SIG-M5 treated with dmso at 0.1 percent for 504 hours (cell line): ENCODE data around the gene VPS50.
A peak's percentile ranks its signal among the peaks of the same experiment; 100 is the strongest.
"Not testable (repeated sequence)": the region's sequence is repeated elsewhere in the genome, so short reads cannot be mapped to it uniquely, and the experiment has no call there.

Experiments
- DNase-seq: peaks from one replicate; lab custom pipeline; 2025; ENCODE audit not compliant: unreplicated experiment; lab: John Stamatoyannopoulos, UW

VPS50 gene

GRCh38 chr7:93326291-93326690, 94.1 kb downstream of the VPS50 start:
- DNase-seq: not testable (repeated sequence)

DNA sequence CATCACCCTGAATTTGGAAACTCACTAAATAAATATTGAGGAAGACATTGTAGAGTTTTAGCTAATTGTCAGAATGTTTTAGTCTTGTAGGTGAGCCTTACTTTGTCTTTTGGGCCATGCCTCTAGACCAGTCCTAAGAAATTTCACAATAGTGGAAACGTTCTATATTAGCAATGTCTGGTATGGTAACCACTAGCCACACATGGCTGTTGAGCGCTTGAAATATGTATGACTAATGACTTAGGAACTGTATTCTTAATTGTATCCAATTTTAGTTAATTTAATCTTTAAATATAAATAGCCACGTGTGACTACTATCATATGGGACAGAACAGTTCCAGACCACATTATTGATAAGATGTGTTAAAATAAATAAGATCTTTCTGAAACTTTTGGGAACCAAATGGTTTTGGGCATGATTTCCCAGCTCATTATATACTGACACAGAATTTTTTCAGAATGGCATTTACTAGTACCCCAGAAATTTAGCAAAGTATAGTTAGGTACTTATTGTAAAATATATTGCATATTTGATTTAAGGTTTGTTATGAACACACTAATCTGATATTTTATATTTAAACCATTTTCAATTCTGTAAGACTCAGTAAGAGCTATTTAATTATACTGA, 95.0 kb downstream of the VPS50 start:
- peak; percentile 22 for DNase-seq

GRCh38 chr7:93331706-93332105, 99.5 kb downstream of the VPS50 start:
- DNase-seq: no peak

- no peak for DNase-seq
Observed at GRCh38 chr7:93332172-93332571, 100.0 kb downstream of the VPS50 start.

GRCh38 chr7:93337052-93337451, 104.9 kb downstream of the VPS50 start:
- no peak for DNase-seq

DNA sequence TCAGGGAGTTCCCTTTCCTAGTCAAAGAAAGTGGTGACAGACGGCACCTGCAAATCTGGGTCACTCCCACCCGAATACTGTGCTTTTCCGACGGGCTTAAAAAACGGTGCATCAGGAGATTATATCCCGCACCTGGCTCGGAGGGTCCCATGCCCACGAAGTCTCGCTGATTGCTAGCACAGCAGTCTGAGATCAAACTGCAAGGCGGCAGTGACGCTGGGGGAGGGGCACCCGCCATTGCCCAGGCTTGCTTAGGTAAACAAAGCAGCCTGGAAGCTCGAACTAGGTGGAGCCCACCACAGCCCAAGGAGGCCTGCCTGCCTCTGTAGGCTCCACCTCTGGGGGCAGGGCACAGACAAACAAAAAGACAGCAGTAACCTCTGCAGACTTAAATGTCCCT, 110.0 kb downstream of the VPS50 start:
- not testable (repeated sequence) for DNase-seq

GRCh38 chr7:93350338-93350737, 118.2 kb downstream of the VPS50 start:
- DNase-seq: no peak

DNA sequence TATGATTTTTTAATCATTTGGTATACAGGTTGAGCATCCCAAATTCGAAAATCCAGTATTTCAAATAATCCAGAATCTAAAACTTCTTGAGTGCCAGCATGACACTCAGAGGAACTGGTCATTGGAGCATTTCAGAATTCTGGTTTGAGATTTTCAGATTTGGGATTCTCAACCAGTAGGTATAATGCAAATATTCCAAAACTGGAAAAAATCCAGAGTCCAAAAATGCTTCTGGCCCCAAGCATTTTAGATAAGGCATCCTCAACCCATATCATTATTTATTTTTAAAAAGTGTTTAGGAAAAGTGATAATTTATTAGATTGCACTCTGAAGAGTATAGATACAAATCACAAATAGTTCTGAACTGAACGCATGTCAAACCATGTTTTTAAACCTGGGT, 120.7 kb downstream of the VPS50 start:
- no peak for DNase-seq

- no peak for DNase-seq
Observed at GRCh38 chr7:93354815-93355214, 122.6 kb downstream of the VPS50 start.

GRCh38 chr7:93359520-93360198, 127.5 kb downstream of the VPS50 start:
- no peak for DNase-seq

- no peak for DNase-seq
Observed at GRCh38 chr7:93361853-93362252, 129.7 kb downstream of the VPS50 start.

DNA sequence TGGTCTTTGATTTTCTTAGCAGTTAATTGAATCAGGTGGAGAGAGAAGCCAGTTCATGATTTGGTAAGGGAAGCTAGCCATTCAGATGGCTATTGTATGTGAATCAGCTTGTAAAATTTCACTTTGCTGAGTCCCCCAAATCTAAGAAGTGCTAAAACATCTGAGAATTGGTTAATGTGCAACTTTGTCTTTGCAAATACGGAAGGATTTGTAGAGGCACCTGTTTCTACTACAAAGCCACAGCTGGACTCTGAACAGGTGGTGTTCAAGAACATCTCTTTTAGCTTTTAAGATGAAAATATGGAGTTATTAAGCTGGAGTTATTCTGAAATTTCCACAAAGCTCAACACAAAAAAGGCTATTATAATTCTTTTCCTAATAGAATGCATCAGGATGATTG, 132.6 kb downstream of the VPS50 start:
- no peak for DNase-seq

- no peak for DNase-seq
Observed at GRCh38 chr7:93365341-93365740, 133.2 kb downstream of the VPS50 start.

DNA sequence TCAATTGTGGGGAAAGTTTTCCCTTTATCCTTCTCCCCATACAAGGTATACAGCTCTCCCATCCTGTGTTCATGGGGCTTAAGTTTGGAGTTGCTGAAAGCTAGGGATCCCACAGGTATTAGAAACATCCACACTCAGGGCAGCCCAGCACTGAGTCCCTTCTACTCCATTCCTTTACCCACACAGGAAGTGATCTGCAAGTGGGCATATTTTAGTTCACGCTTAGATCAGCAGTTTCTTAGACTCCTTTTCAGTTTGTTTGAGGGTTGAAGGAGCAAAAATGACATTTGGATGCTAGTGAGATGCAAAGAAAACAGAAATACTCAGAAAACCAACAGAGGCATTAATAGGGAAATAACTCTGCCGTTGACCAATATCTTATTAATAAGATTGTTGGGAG, 134.7 kb downstream of the VPS50 start:
- DNase-seq: no peak

DNA sequence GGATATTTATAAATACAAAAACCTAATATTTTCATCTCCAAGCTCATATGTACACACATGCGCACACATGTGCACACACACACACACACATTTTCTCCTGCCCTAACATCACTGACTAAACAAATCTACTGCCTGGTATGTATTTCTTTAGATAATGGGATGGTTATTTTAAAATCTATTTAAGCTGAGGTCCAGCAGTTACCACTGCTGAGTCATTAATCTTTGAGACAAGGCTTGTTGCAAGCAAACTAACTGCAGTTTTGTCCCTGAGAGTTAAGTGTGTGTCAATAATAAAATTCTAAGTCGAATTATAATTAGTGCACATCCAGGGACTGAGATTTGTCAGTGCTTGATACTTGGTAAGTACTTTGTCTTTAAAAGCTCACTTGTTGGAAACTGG, 135.1 kb downstream of the VPS50 start:
- DNase-seq: no peak

DNA sequence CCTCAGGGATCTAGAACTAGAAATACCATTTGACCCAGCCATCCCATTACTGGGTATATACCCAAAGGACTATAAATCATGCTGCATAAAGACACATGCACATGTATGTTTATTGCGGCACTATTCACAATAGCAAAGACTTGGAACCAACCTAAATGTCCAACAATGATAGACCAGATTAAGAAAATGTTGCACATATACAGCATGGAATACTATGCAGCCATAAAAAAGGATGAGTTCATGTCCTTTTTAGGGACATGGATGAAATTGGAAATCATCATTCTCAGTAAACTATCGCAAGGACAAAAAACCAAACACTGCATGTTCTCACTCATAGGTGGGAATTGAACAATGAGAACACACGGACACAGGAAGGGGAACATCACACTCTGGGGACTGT, 138.8 kb downstream of the VPS50 start:
- not testable (repeated sequence) for DNase-seq

GRCh38 chr7:93373537-93373936, 141.4 kb downstream of the VPS50 start:
- DNase-seq: no peak

DNA sequence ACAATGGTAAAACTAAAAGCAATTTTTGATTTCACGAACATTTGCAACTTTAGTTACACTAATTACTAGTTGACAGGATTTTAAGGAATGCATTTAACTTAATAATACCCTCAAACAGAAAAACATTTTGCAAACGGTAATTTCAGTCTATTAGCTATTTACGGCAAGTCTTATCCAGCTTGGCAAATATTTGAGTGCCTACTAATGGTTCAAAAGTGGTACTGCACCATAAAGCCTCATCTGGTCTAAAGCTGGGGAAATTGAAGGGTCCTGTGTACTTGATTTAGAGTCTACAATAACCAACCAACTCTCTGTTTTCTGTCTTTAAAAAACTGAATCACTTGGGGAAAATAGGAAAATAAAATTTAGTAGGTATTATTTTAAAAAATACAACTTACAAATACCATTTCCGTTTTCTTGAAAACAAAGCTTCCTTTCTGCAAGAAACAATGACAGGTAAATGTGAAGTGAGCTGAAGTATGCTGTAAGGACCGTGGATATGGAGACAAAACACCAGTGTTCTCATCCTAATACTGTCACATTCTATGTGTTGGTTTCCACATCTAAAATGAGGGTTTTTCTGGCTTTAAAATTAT, 142.3 kb downstream of the VPS50 start:
- peak; percentile 22 for DNase-seq

GRCh38 chr7:93375603-93376002, 143.4 kb downstream of the VPS50 start:
- DNase-seq: no peak

GRCh38 chr7:93378131-93378760, 146.1 kb downstream of the VPS50 start:
- no peak for DNase-seq

DNA sequence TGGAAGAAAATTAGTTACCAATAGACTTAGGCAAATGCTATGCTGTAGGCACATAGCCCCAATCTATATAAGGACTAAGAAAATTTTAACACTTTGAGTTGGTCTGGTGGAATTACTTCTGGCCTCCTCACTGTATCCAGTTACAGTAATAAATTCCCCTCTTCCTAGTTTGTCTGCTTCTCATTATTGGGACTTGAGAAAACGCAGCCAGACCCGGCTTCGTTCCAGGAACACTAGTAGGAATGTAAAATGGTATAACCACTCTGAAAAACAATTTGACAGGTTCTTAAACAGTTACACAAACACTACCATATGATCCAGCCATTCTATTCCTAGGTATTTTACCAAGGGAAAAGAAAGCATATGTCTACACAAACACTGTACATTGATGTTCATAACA, 150.2 kb downstream of the VPS50 start:
- no peak for DNase-seq

DNA sequence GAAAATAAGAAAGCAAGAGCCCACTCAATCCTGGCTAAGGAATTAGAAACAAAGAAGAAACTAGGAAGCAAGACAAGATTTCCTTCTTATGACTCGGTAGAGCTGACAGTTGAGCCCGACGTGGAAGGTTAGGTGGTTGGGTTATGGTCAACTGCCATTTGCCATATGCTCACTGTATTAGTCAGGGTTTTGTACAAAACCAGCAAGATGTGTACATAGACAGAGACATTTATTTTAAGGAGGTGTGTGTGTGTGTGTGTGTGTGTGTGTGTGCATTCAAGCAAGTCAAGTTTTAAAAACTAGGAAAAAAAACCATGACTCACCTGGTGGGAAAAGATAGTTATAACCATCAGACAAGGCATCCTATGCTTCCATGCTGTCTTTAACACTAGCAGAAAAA, 158.5 kb downstream of the VPS50 start:
- no peak for DNase-seq
